A673 (cell line): ENCODE measurements around the gene GINS1. TPM values are rescaled to one million over a fixed set of nuclear protein-coding genes. Genes with fewer than 3 reads are reported as not detected.

Experiments
- BruUV-seq: library from RNA; stranded (reverse); fragments of 400-500 nt; replicated peaks from 2 replicates; lab custom pipeline; 2021; lab: Mats Ljungman, UMichigan
- CTCF ChIA-PET: fragments of 300-600 bp; sonication (Branson Sonifier 250); formaldehyde crosslinking; loops from one replicate; lab custom pipeline; 2022; ENCODE audit warnings: antibody characterized with exemption; lab: Charles Lee
- POLR2A ChIA-PET: fragments of 300-600 bp; sonication (Branson Sonifier 250); formaldehyde crosslinking; loops from one replicate; lab custom pipeline; 2022; ENCODE audit warnings: antibody characterized with exemption; ENCODE audit not compliant: low non-redundant PET; lab: Charles Lee
- DNase-seq: peaks from one replicate; pipeline ENCODE4 v3.0.0-alpha.2; 2015; ENCODE audit warnings: low spot score
- H3K27ac ChIP-seq: fragments of 200-600 bp; sonication (generic); 2 replicates; pipeline ENCODE4 v1.5.1; 2016; ENCODE audit warnings: mixed run types, low read depth, mild to moderate bottlenecking, mixed read lengths, antibody characterized with exemption, low read length; ENCODE audit not compliant: poor library complexity, severe bottlenecking
- H3K27me3 ChIP-seq: fragments of 200-600 bp; sonication (generic); replicated peaks from 2 replicates; pipeline ENCODE4 v1.6.1; 2017; ENCODE audit warnings: mixed run types, low read depth, mild to moderate bottlenecking, mixed read lengths, antibody characterized with exemption, low read length; ENCODE audit not compliant: insufficient read depth, poor library complexity
- H3K36me3 ChIP-seq: fragments of 200-600 bp; sonication (generic); 2 replicates; pipeline ENCODE4 v1.6.1; 2016; ENCODE audit warnings: mixed run types, mild to moderate bottlenecking, mixed read lengths, antibody characterized with exemption, low read length; ENCODE audit not compliant: insufficient read depth, poor library complexity, severe bottlenecking
- H3K4me1 ChIP-seq: fragments of 200-600 bp; sonication (generic); 2 replicates; pipeline ENCODE4 v1.6.1; 2017; ENCODE audit warnings: mixed run types, mild to moderate bottlenecking, mixed read lengths, antibody characterized with exemption, low read length; ENCODE audit not compliant: insufficient read depth, poor library complexity, severe bottlenecking
- H3K4me3 ChIP-seq: fragments of 200-600 bp; sonication (generic); 2 replicates; pipeline ENCODE4 v1.5.1; 2016; ENCODE audit warnings: low read depth, mixed run types, mild to moderate bottlenecking, mixed read lengths, low read length; ENCODE audit not compliant: poor library complexity, severe bottlenecking
- H3K9me3 ChIP-seq: fragments of 200-600 bp; sonication (generic); 2 replicates; pipeline ENCODE4 v1.6.1; 2016; ENCODE audit warnings: mixed run types, low read depth, mild to moderate bottlenecking, mixed read lengths, antibody characterized with exemption, low read length; ENCODE audit not compliant: poor library complexity, severe bottlenecking
- EZH2 ChIP-seq: fragments of 200-600 bp; sonication (generic); IDR thresholded peaks from 2 replicates; pipeline ENCODE4 v1.6.1; 2017; ENCODE audit warnings: borderline replicate concordance, low read depth, mild to moderate bottlenecking, mixed read lengths, antibody characterized with exemption, low read length; ENCODE audit not compliant: poor library complexity, severe bottlenecking
- intact Hi-C: fragments of 100-400 bp; cut with micrococcal nuclease; formaldehyde crosslinking; loops from one replicate; pipeline ENCODE4 v1.10.0; 2022; ENCODE audit not compliant: unreplicated experiment
- total RNA-seq: library from RNA; stranded (reverse); gene quantifications from 2 replicates; pipeline ENCODE4 v1.2.3, GENCODE V29; 2021
- TF ChIP-seq, protein P1 (sequence below): fragments of 300-800, 200-600 bp; sonication (generic); conservative IDR thresholded peaks from 2 replicates; pipeline ENCODE4 v1.5.1; 2017; ENCODE audit warnings: low read depth, mild to moderate bottlenecking, antibody characterized with exemption, low read length, moderate library complexity, mixed read lengths

The GINS1 gene
- total RNA-seq, 1 experiment from 2014 or later, result 62.6 TPM

- no peak for DNase-seq
- intact Hi-C loops, result no loop called here
- ChIA-PET POLR2A (no interaction called here), CTCF (no interaction called here)
- TF ChIP-seq, protein P1, sequence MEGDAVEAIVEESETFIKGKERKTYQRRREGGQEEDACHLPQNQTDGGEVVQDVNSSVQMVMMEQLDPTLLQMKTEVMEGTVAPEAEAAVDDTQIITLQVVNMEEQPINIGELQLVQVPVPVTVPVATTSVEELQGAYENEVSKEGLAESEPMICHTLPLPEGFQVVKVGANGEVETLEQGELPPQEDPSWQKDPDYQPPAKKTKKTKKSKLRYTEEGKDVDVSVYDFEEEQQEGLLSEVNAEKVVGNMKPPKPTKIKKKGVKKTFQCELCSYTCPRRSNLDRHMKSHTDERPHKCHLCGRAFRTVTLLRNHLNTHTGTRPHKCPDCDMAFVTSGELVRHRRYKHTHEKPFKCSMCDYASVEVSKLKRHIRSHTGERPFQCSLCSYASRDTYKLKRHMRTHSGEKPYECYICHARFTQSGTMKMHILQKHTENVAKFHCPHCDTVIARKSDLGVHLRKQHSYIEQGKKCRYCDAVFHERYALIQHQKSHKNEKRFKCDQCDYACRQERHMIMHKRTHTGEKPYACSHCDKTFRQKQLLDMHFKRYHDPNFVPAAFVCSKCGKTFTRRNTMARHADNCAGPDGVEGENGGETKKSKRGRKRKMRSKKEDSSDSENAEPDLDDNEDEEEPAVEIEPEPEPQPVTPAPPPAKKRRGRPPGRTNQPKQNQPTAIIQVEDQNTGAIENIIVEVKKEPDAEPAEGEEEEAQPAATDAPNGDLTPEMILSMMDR, result no peak
- TF ChIP-seq EZH2, result no peak
- Histone ChIP-seq H3K4me3 (no peak overlapping the region), H3K27ac (no peak overlapping the region), H3K27me3 (no peaks in the 10 kb centered on the region), H3K4me1 (no peaks in the 10 kb centered on the region), H3K9me3 (no peaks in the 10 kb centered on the region), H3K36me3 (peaks cover 3% of the 10 kb centered on the region)
- no TSS peak for BruUV-seq
Measured at GRCh38 chr20:25497586-25498279, 90.3 kb downstream of the GINS1 start.

Other genes with a start within 250 kb of the GINS1 start
- gene ENTPD6, start 212.0 kb upstream of the GINS1 start, total RNA-seq, result 50.2 and 53.2 TPM in 2 replicates
- 52.3 and 53.5 TPM in 2 replicates for gene PYGB, start 159.6 kb upstream of the GINS1 start, total RNA-seq
- 39.8 and 40.6 TPM in 2 replicates for gene ABHD12, start 16.8 kb upstream of the GINS1 start, total RNA-seq
- 31.5 and 36.8 TPM in 2 replicates for gene NINL, start 177.9 kb downstream of the GINS1 start, total RNA-seq
- gene NANP, start 216.3 kb downstream of the GINS1 start, total RNA-seq, result 13.6 and 15.9 TPM in 2 replicates